ENCODE results near the gene CST9L.

- TF ChIP-seq, protein P1, sequence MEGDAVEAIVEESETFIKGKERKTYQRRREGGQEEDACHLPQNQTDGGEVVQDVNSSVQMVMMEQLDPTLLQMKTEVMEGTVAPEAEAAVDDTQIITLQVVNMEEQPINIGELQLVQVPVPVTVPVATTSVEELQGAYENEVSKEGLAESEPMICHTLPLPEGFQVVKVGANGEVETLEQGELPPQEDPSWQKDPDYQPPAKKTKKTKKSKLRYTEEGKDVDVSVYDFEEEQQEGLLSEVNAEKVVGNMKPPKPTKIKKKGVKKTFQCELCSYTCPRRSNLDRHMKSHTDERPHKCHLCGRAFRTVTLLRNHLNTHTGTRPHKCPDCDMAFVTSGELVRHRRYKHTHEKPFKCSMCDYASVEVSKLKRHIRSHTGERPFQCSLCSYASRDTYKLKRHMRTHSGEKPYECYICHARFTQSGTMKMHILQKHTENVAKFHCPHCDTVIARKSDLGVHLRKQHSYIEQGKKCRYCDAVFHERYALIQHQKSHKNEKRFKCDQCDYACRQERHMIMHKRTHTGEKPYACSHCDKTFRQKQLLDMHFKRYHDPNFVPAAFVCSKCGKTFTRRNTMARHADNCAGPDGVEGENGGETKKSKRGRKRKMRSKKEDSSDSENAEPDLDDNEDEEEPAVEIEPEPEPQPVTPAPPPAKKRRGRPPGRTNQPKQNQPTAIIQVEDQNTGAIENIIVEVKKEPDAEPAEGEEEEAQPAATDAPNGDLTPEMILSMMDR (conservative IDR thresholded peaks at IDR 0.05 in 1 of 2, IDR thresholded peaks at IDR 0.05 in 1 of 2; ENCODE audit: low read depth in 1 of 2, low read length in 2 of 2), result no peak
- no peak for TF ChIP-seq EZH2 (IDR thresholded peaks at IDR 0.05; ENCODE audit: low read length, missing control alignments)
Observed at GRCh38 chr20:23546435-23547144, 21.7 kb downstream of the CST9L start.
